K562 (cell line): ENCODE data around the gene DBNDD1. TPM values are rescaled to one million over a fixed set of nuclear protein-coding genes. Genes with fewer than 3 reads are reported as not detected.

ENCODE experiments used
- CXXC5 ChIP-seq: fragments of 250-450 bp; sonication (Bioruptor Pico); IDR thresholded peaks from 2 replicates; pipeline ENCODE4 v1.8.0; 2022; ENCODE audit warnings: inconsistent platforms, mild to moderate bottlenecking, moderate library complexity
- NR2C2 ChIP-seq, 2 experiments: fragments of 200-800 bp in 1 of 2; sonication (Bioruptor generic) in 1 of 2; sonication (generic) in 1 of 2; formaldehyde crosslinking in 1 of 2; IDR thresholded peaks; 2 replicates each; pipeline versions ENCODE4 v1.6.1 to v1.8.0; 2016 to 2022; ENCODE audit warnings: mild to moderate bottlenecking in 1 of 2, missing compliant biosample characterization in 1 of 2, missing genetic modification characterization in 1 of 2, missing genetic modification reagents in 1 of 2
- ZNF696 ChIP-seq: fragments of 250-450 bp; sonication (Bioruptor Pico); conservative IDR thresholded peaks from 2 replicates; pipeline ENCODE4 v1.4.0; 2020; ENCODE audit warnings: mild to moderate bottlenecking, moderate library complexity
- polyA plus RNA-seq, 8 experiments: library from polyadenylated mRNA; depleted of rRNA in 4 of 8; stranded (reverse) in 5 of 8; unstranded in 3 of 8; fragments of >200 nt; fragmentation: Nextera tagmentation in 2 of 8; fragmentation: Illumina TruSeq in 1 of 8; extraction: Ambion mirVana in 2 of 8; extraction: Trizol in 1 of 8; gene quantifications; 2 replicates each; pipeline versions ENCODE4 v1.2.1 to v1.2.3, GENCODE V29; 2011 to 2014; ENCODE audit warnings: inconsistent platforms in 1 of 8, missing spikeins in 1 of 8
- total RNA-seq, 7 experiments: library from RNA; depleted of rRNA in 6 of 7; stranded (reverse); fragments of >200 nt in 6 of 7; fragmentation: Illumina TruSeq in 2 of 7; extraction: Trizol in 2 of 7; gene quantifications; 2 replicates each; pipeline versions ENCODE4 v1.2.1 to v1.2.3, GENCODE V29; 2011 to 2021; ENCODE audit warnings: low replicate concordance in 1 of 7
- TF ChIP-seq, protein P1 (sequence below): IDR thresholded peaks from 2 replicates; pipeline ENCODE4 v1.6.1; 2016; ENCODE audit warnings: missing genetic modification characterization, missing compliant biosample characterization
- TF ChIP-seq, protein P2 (sequence below): sonication (generic); formaldehyde crosslinking; IDR thresholded peaks from 2 replicates; pipeline ENCODE4 v1.8.0; 2022; ENCODE audit warnings: missing genetic modification reagents, mild to moderate bottlenecking, borderline replicate concordance
- TF ChIP-seq, protein P3 (sequence below): fragments of 450-650 bp; IDR thresholded peaks from 2 replicates; pipeline ENCODE4 v1.6.1; 2016; ENCODE audit warnings: mild to moderate bottlenecking, moderate library complexity
- TF ChIP-seq, protein P4 (sequence below), 2 experiments: IDR thresholded peaks; 2 replicates each; pipeline ENCODE4 v1.6.1; 2011; ENCODE audit warnings: borderline replicate concordance in 1 of 2, control low read depth in 1 of 2, low read depth in 1 of 2, low read length in 1 of 2, mild to moderate bottlenecking in 1 of 2, mixed read lengths in 1 of 2, moderate library complexity in 1 of 2; ENCODE audit not compliant: insufficient read depth in 1 of 2, insufficient read length in 1 of 2, poor library complexity in 1 of 2, severe bottlenecking in 1 of 2; ENCODE audit errors: extremely low read depth in 1 of 2

Gene DBNDD1
- total and polyA plus RNA-seq, 9 of the 15 experiments (the other 6 are each of a cell fraction or from before 2014, with no cell fraction given), result 0.55 to 13.0 (median 5.8) TPM

- TF ChIP-seq, protein P1, sequence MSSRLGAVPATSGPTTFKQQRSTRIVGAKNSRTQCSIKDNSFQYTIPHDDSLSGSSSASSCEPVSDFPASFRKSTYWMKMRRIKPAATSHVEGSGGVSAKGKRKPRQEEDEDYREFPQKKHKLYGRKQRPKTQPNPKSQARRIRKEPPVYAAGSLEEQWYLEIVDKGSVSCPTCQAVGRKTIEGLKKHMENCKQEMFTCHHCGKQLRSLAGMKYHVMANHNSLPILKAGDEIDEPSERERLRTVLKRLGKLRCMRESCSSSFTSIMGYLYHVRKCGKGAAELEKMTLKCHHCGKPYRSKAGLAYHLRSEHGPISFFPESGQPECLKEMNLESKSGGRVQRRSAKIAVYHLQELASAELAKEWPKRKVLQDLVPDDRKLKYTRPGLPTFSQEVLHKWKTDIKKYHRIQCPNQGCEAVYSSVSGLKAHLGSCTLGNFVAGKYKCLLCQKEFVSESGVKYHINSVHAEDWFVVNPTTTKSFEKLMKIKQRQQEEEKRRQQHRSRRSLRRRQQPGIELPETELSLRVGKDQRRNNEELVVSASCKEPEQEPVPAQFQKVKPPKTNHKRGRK (tag), result no peak
- TF ChIP-seq, protein P2, sequence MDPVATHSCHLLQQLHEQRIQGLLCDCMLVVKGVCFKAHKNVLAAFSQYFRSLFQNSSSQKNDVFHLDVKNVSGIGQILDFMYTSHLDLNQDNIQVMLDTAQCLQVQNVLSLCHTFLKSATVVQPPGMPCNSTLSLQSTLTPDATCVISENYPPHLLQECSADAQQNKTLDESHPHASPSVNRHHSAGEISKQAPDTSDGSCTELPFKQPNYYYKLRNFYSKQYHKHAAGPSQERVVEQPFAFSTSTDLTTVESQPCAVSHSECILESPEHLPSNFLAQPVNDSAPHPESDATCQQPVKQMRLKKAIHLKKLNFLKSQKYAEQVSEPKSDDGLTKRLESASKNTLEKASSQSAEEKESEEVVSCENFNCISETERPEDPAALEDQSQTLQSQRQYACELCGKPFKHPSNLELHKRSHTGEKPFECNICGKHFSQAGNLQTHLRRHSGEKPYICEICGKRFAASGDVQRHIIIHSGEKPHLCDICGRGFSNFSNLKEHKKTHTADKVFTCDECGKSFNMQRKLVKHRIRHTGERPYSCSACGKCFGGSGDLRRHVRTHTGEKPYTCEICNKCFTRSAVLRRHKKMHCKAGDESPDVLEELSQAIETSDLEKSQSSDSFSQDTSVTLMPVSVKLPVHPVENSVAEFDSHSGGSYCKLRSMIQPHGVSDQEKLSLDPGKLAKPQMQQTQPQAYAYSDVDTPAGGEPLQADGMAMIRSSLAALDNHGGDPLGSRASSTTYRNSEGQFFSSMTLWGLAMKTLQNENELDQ (CRISPR knock-in tag), result no peak
- TF ChIP-seq, protein P3, sequence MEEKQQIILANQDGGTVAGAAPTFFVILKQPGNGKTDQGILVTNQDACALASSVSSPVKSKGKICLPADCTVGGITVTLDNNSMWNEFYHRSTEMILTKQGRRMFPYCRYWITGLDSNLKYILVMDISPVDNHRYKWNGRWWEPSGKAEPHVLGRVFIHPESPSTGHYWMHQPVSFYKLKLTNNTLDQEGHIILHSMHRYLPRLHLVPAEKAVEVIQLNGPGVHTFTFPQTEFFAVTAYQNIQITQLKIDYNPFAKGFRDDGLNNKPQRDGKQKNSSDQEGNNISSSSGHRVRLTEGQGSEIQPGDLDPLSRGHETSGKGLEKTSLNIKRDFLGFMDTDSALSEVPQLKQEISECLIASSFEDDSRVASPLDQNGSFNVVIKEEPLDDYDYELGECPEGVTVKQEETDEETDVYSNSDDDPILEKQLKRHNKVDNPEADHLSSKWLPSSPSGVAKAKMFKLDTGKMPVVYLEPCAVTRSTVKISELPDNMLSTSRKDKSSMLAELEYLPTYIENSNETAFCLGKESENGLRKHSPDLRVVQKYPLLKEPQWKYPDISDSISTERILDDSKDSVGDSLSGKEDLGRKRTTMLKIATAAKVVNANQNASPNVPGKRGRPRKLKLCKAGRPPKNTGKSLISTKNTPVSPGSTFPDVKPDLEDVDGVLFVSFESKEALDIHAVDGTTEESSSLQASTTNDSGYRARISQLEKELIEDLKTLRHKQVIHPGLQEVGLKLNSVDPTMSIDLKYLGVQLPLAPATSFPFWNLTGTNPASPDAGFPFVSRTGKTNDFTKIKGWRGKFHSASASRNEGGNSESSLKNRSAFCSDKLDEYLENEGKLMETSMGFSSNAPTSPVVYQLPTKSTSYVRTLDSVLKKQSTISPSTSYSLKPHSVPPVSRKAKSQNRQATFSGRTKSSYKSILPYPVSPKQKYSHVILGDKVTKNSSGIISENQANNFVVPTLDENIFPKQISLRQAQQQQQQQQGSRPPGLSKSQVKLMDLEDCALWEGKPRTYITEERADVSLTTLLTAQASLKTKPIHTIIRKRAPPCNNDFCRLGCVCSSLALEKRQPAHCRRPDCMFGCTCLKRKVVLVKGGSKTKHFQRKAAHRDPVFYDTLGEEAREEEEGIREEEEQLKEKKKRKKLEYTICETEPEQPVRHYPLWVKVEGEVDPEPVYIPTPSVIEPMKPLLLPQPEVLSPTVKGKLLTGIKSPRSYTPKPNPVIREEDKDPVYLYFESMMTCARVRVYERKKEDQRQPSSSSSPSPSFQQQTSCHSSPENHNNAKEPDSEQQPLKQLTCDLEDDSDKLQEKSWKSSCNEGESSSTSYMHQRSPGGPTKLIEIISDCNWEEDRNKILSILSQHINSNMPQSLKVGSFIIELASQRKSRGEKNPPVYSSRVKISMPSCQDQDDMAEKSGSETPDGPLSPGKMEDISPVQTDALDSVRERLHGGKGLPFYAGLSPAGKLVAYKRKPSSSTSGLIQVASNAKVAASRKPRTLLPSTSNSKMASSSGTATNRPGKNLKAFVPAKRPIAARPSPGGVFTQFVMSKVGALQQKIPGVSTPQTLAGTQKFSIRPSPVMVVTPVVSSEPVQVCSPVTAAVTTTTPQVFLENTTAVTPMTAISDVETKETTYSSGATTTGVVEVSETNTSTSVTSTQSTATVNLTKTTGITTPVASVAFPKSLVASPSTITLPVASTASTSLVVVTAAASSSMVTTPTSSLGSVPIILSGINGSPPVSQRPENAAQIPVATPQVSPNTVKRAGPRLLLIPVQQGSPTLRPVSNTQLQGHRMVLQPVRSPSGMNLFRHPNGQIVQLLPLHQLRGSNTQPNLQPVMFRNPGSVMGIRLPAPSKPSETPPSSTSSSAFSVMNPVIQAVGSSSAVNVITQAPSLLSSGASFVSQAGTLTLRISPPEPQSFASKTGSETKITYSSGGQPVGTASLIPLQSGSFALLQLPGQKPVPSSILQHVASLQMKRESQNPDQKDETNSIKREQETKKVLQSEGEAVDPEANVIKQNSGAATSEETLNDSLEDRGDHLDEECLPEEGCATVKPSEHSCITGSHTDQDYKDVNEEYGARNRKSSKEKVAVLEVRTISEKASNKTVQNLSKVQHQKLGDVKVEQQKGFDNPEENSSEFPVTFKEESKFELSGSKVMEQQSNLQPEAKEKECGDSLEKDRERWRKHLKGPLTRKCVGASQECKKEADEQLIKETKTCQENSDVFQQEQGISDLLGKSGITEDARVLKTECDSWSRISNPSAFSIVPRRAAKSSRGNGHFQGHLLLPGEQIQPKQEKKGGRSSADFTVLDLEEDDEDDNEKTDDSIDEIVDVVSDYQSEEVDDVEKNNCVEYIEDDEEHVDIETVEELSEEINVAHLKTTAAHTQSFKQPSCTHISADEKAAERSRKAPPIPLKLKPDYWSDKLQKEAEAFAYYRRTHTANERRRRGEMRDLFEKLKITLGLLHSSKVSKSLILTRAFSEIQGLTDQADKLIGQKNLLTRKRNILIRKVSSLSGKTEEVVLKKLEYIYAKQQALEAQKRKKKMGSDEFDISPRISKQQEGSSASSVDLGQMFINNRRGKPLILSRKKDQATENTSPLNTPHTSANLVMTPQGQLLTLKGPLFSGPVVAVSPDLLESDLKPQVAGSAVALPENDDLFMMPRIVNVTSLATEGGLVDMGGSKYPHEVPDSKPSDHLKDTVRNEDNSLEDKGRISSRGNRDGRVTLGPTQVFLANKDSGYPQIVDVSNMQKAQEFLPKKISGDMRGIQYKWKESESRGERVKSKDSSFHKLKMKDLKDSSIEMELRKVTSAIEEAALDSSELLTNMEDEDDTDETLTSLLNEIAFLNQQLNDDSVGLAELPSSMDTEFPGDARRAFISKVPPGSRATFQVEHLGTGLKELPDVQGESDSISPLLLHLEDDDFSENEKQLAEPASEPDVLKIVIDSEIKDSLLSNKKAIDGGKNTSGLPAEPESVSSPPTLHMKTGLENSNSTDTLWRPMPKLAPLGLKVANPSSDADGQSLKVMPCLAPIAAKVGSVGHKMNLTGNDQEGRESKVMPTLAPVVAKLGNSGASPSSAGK, result peak; percentile 98
- peak; percentile 95 for TF ChIP-seq CXXC5 (CRISPR knock-in tag)
- TF ChIP-seq ZNF696 (CRISPR knock-in tag), result no peak
- TF ChIP-seq, protein P4, sequence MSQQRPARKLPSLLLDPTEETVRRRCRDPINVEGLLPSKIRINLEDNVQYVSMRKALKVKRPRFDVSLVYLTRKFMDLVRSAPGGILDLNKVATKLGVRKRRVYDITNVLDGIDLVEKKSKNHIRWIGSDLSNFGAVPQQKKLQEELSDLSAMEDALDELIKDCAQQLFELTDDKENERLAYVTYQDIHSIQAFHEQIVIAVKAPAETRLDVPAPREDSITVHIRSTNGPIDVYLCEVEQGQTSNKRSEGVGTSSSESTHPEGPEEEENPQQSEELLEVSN (IDR thresholded peaks at IDR 0.05; ENCODE audit: borderline replicate concordance in 1 of 2, extremely low read depth in 1 of 2, insufficient read depth in 1 of 2, insufficient read length in 1 of 2, low read depth in 1 of 2, low read length in 1 of 2, poor library complexity in 1 of 2, severe bottlenecking in 1 of 2), result peak; percentile 98 to 100
- peak; percentile 44; the same call in 1 of the 2 replicates for TF ChIP-seq NR2C2 (CRISPR knock-in tag; IDR thresholded peaks at IDR 0.05)
- TF ChIP-seq NR2C2 (tag; IDR thresholded peaks at IDR 0.05), result peak; percentile 54; the same call in 1 of the 2 replicates
These were observed 3.2 kb upstream of the DBNDD1 start (continued) for GRCh38 chr16:90022209-90023077.
